ENCODE results near the gene SIGMAR1. TPM values are rescaled to one million over a fixed set of nuclear protein-coding genes. Genes with fewer than 3 reads are reported as not detected.

Gene SIGMAR1
- total and polyA plus RNA-seq, 2 of the 4 experiments (the other 2 are of a cell fraction), result 44.6 to 88.9 TPM

- Histone ChIP-seq H4K91ac (ENCODE audit: insufficient read depth, low read depth, low read length) (peak overlapping the region; percentile 80), H3K9me3 (ENCODE audit: control insufficient read depth, insufficient read depth, low read length) (no peaks in the 10 kb centered on the region), H2BK15ac (ENCODE audit: low read depth, low read length) (no peak overlapping the region), H3K27ac (ENCODE audit: insufficient read depth, low read length) (peak overlapping the region; percentile 82), H3K36me3 (ENCODE audit: control insufficient read depth, insufficient read depth, low read length) (peaks cover 6% of the 10 kb centered on the region), H2AFZ (replicated peaks; ENCODE audit: low read length, poor library complexity) (peak overlapping the region; percentile 97), H2BK20ac (ENCODE audit: low read depth, low read length) (no peak overlapping the region), H3K79me1 (ENCODE audit: low read depth in 1 of 2, low read length in 2 of 2) (peaks cover 13 to 36% of the 10 kb centered on the region in 2 experiments), H2AK9ac (replicated peaks; ENCODE audit: low read depth, low read length, poor library complexity) (peak overlapping the region; percentile 89), H3K4me1 (ENCODE audit: control insufficient read depth, insufficient read depth, low read length) (peaks cover 4% of the 10 kb centered on the region), H3K9me1 (ENCODE audit: insufficient read depth, low read length) (peaks cover 13% of the 10 kb centered on the region; the same call in 1 of the 2 replicates), H4K5ac (ENCODE audit: low read depth, low read length) (0 out of 2 replicates have a peak overlapping the region, but pooled peaks have one; percentile 13), H4K8ac (ENCODE audit: low read depth in 2 of 2, low read length in 2 of 2) (peak overlapping the region; percentile 46 to 96), H3K4ac (ENCODE audit: low read depth, low read length) (peak overlapping the region; percentile 60), H3K9ac (ENCODE audit: low read depth, low read length) (peak overlapping the region; percentile 77), H3K27me3 (ENCODE audit: control insufficient read depth, insufficient read depth, low read length) (no peaks in the 10 kb centered on the region), H3K4me2 (ENCODE audit: low read depth, low read length) (peak overlapping the region; percentile 98), H2AK5ac (ENCODE audit: low read depth, low read length) (peak overlapping the region; percentile 96), H3K56ac (ENCODE audit: extremely low read depth, insufficient read depth, low read length) (no peak overlapping the region), H2BK5ac (ENCODE audit: low read depth, low read length, poor library complexity, severe bottlenecking) (peak overlapping the region; percentile 55), H3K18ac (ENCODE audit: low read depth, low read length) (no peak overlapping the region), H3K23ac (ENCODE audit: low read depth, low read length) (peak overlapping the region; percentile 97), H3K4me3 (ENCODE audit: insufficient read depth, low read depth, low read length) (peak overlapping the region; percentile 84), H4K20me1 (ENCODE audit: insufficient read depth, low read length) (peaks cover 9% of the 10 kb centered on the region; the same call in 1 of the 2 replicates), H2BK120ac (ENCODE audit: low read depth, low read length) (no peak overlapping the region), H3K14ac (replicated peaks; ENCODE audit: low read depth, low read length) (peak overlapping the region; percentile 61)
- in situ Hi-C loops (cut with MboI; ENCODE audit: low sequenced_read_pairs) (no loop called here), dilution Hi-C loops (cut with HindIII; ENCODE audit: low sequenced_read_pairs, unreplicated experiment) (no loop called here), intact Hi-C loops (cut with micrococcal nuclease) (loop anchor here (2.0 kb wide), 1 partner anchor 66 kb away; no protein-coding TSS in a partner anchor)
- 0% methylated on average over 11 of the region's 23 CpGs; no CpG with 5 or more reads in 1 of the 2 experiments for WGBS, 2 experiments (ENCODE audit: extremely low coverage in 2 of 2, insufficient read length in 1 of 2)
- ATAC-seq (ENCODE audit: low read depth) (no peak; the same call in none of the 2 replicates), DNase-seq (peak; percentile 22)
- CTCF ChIA-PET, result no interaction called here
- BruUV-seq (replicated peaks), result no TSS peak
- TF ChIP-seq RFX5 (IDR thresholded peaks at IDR 0.05; ENCODE audit: low read depth, low read length) (no peak), FOS (IDR thresholded peaks at IDR 0.05; ENCODE audit: low read depth, low read length) (no peak), CEBPB (IDR thresholded peaks at IDR 0.05; ENCODE audit: low read depth, low read length) (no peak), POLR2A (IDR thresholded peaks at IDR 0.05; ENCODE audit: low read depth, low read length) (no peak), ELK1 (IDR thresholded peaks at IDR 0.05; ENCODE audit: borderline replicate concordance, low read depth, low read length) (no peak), BHLHE40 (IDR thresholded peaks at IDR 0.05; ENCODE audit: low read depth, low read length) (no peak), SMC3 (IDR thresholded peaks at IDR 0.05; ENCODE audit: low read depth, low read length) (no peak), RAD21 (IDR thresholded peaks at IDR 0.05; ENCODE audit: low read length) (no peak), CHD1 (IDR thresholded peaks at IDR 0.05; ENCODE audit: low read depth, low read length) (no peak), NFE2L2 (IDR thresholded peaks at IDR 0.05; ENCODE audit: low read depth, low read length) (no peak), MAZ (IDR thresholded peaks at IDR 0.05; ENCODE audit: borderline replicate concordance, low read depth, low read length) (no peak), MXI1 (IDR thresholded peaks at IDR 0.05; ENCODE audit: borderline replicate concordance, low read depth, low read length) (no peak), RCOR1 (IDR thresholded peaks at IDR 0.05; ENCODE audit: insufficient replicate concordance, low read length) (no peak), CTCF (conservative IDR thresholded peaks at IDR 0.05; ENCODE audit: low read depth, low read length) (no peak), MAFK (IDR thresholded peaks at IDR 0.05; ENCODE audit: low read depth, low read length) (no peak)
- POLR2A ChIA-PET (ENCODE audit: unreplicated experiment), result interaction anchor here (0.8 to 2.0 kb wide), 2 partner anchors 10 to 17 kb away, joined by 5 to 10 read pairs; partner anchors contain the start of gene GALT
These were observed 714 bp downstream of the SIGMAR1 start for GRCh38 chr9:34636791-34637355.

All from IMR-90 (cell line).